ENCODE measurements around the gene LRRC47. TPM values are rescaled to one million over a fixed set of nuclear protein-coding genes. Genes with fewer than 3 reads are reported as not detected.

LRRC47 gene
- polyA plus RNA-seq, 1 of the 3 experiments (the other 2 are of a cell fraction): 34.6 TPM

DNA sequence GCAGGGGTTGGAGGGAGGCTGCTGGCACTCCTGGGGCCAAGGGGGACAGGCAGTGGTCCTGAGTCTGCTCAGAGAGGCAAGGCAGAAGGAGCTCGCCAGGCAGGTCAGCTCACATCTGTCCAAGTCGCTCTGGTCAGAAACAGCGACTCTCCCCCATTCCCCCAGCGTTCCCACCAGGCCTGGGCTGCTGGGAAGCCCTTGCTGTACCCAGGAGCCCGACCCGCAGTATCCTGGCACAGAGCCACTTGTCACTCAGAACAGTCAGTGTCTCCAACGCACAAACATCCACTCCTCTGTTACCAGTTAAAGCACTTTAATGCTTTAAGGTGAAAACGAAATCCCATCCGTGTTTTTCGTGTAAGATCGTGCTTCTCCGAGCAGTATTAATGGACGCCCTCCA lies 60.6 kb downstream of the LRRC47 start:
- ChIA-PET POLR2A (no interaction called here), CTCF (interaction anchor here (1.0 to 4.3 kb wide), 4 partner anchors 9 to 283 kb away, joined by 3 to 21 read pairs (median 4); no protein-coding TSS in a partner anchor)
- no peak overlapping the region for H2AFZ ChIP-seq (ENCODE audit: low read depth)
- H3K27ac ChIP-seq (ENCODE audit: low read depth in 2 of 2, low read length in 1 of 2): peak overlapping the region in 1 of 2 experiments; percentile 3; a peak in 2 of 4 replicates
- no peak overlapping the region for H3K9ac ChIP-seq
- no peaks in the 10 kb centered on the region for H4K20me1 ChIP-seq (ENCODE audit: insufficient read depth)
- H3K79me2 ChIP-seq (ENCODE audit: insufficient read depth): no peaks in the 10 kb centered on the region
- no peaks in the 10 kb centered on the region for H3K9me3 ChIP-seq
- no peak overlapping the region for H3K4me2 ChIP-seq
- H3K27me3 ChIP-seq (ENCODE audit: insufficient read depth): no peaks in the 10 kb centered on the region
- H3K4me1 ChIP-seq (ENCODE audit: control insufficient read depth in 1 of 2, insufficient read depth in 2 of 2, low read depth in 1 of 2, low read length in 1 of 2): peaks cover 0 to 24% of the 10 kb centered on the region in 2 experiments; a peak in 1 of 4 replicates
- H3K9me2 ChIP-seq: no peaks in the 10 kb centered on the region
- peaks cover 7 to 39% of the 10 kb centered on the region in 2 experiments for H3K36me3 ChIP-seq (replicated peaks in 1 of 2; ENCODE audit: control insufficient read depth in 1 of 2, insufficient read depth in 2 of 2, low read length in 1 of 2)
- no peak overlapping the region for H3K4me3 ChIP-seq (ENCODE audit: low read depth in 2 of 2, low read length in 1 of 2)
- H3F3A ChIP-seq (replicated peaks; ENCODE audit: insufficient read depth): no peaks in the 10 kb centered on the region
- 83% methylated on average over 8 of the region's 13 CpGs for WGBS (ENCODE audit: low lambda C conversion rate)
- DNase-seq: no peak
- TF ChIP-seq EZH2phosphoT487 (IDR thresholded peaks at IDR 0.05; ENCODE audit: borderline replicate concordance, low read depth) (no peak), RCOR1 (IDR thresholded peaks at IDR 0.05; ENCODE audit: low read length) (no peak), RAD21 (IDR thresholded peaks at IDR 0.05; ENCODE audit: low read length) (no peak), GATA2 (CRISPR knock-in tag; IDR thresholded peaks at IDR 0.05) (no peak), SIN3A (IDR thresholded peaks at IDR 0.05; ENCODE audit: borderline replicate concordance, low read depth, low read length) (no peak), CHD2 (IDR thresholded peaks at IDR 0.05; ENCODE audit: low read length, partially characterized antibody) (no peak), JUND (IDR thresholded peaks at IDR 0.05) (no peak), RFX5 (IDR thresholded peaks at IDR 0.05; ENCODE audit: low read length) (no peak), FOXM1 (IDR thresholded peaks at IDR 0.05; ENCODE audit: low read depth) (no peak), TAF1 (IDR thresholded peaks at IDR 0.05; ENCODE audit: borderline replicate concordance, low read depth, low read length) (no peak)
- TF ChIP-seq, protein P1, sequence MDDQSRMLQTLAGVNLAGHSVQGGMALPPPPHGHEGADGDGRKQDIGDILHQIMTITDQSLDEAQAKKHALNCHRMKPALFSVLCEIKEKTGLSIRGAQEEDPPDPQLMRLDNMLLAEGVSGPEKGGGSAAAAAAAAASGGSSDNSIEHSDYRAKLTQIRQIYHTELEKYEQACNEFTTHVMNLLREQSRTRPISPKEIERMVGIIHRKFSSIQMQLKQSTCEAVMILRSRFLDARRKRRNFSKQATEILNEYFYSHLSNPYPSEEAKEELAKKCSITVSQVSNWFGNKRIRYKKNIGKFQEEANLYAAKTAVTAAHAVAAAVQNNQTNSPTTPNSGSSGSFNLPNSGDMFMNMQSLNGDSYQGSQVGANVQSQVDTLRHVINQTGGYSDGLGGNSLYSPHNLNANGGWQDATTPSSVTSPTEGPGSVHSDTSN (IDR thresholded peaks at IDR 0.05): no peak

- no peak for DNase-seq
- Histone ChIP-seq H4K20me1 (ENCODE audit: insufficient read depth) (no peaks in the 10 kb centered on the region), H3K4me3 (ENCODE audit: low read depth in 2 of 2, low read length in 1 of 2) (no peak overlapping the region), H3K36me3 (replicated peaks in 1 of 2; ENCODE audit: control insufficient read depth in 1 of 2, insufficient read depth in 2 of 2, low read length in 1 of 2) (peaks cover 3 to 39% of the 10 kb centered on the region in 2 experiments), H3K9me3 (no peaks in the 10 kb centered on the region), H3K9ac (no peak overlapping the region), H3K79me2 (ENCODE audit: insufficient read depth) (no peaks in the 10 kb centered on the region), H2AFZ (ENCODE audit: low read depth) (no peak overlapping the region), H3K4me2 (no peak overlapping the region), H3F3A (replicated peaks; ENCODE audit: insufficient read depth) (no peaks in the 10 kb centered on the region), H3K27ac (ENCODE audit: low read depth in 2 of 2, low read length in 1 of 2) (no peak overlapping the region; a peak in 1 of 4 replicates), H3K4me1 (ENCODE audit: control insufficient read depth in 1 of 2, insufficient read depth in 2 of 2, low read depth in 1 of 2, low read length in 1 of 2) (peaks cover 0 to 24% of the 10 kb centered on the region in 2 experiments; a peak in 1 of 4 replicates), H3K9me2 (no peaks in the 10 kb centered on the region), H3K27me3 (ENCODE audit: insufficient read depth) (no peaks in the 10 kb centered on the region)
- TF ChIP-seq SMC3 (IDR thresholded peaks at IDR 0.05; ENCODE audit: low read depth, low read length) (no peak), TCF12 (IDR thresholded peaks at IDR 0.05) (no peak), GABPA (IDR thresholded peaks at IDR 0.05; ENCODE audit: low read depth) (no peak), RAD21 (IDR thresholded peaks at IDR 0.05; ENCODE audit: low read length) (no peak), FOSL2 (IDR thresholded peaks at IDR 0.05; ENCODE audit: borderline replicate concordance, low read depth) (no peak), MAX (IDR thresholded peaks at IDR 0.05; ENCODE audit: low read depth) (no peak), ELF1 (IDR thresholded peaks at IDR 0.05) (no peak), RFX5 (IDR thresholded peaks at IDR 0.05; ENCODE audit: low read length) (no peak), NRF1 (IDR thresholded peaks at IDR 0.05; ENCODE audit: low read depth, low read length) (no peak)
- TF ChIP-seq, protein P2, sequence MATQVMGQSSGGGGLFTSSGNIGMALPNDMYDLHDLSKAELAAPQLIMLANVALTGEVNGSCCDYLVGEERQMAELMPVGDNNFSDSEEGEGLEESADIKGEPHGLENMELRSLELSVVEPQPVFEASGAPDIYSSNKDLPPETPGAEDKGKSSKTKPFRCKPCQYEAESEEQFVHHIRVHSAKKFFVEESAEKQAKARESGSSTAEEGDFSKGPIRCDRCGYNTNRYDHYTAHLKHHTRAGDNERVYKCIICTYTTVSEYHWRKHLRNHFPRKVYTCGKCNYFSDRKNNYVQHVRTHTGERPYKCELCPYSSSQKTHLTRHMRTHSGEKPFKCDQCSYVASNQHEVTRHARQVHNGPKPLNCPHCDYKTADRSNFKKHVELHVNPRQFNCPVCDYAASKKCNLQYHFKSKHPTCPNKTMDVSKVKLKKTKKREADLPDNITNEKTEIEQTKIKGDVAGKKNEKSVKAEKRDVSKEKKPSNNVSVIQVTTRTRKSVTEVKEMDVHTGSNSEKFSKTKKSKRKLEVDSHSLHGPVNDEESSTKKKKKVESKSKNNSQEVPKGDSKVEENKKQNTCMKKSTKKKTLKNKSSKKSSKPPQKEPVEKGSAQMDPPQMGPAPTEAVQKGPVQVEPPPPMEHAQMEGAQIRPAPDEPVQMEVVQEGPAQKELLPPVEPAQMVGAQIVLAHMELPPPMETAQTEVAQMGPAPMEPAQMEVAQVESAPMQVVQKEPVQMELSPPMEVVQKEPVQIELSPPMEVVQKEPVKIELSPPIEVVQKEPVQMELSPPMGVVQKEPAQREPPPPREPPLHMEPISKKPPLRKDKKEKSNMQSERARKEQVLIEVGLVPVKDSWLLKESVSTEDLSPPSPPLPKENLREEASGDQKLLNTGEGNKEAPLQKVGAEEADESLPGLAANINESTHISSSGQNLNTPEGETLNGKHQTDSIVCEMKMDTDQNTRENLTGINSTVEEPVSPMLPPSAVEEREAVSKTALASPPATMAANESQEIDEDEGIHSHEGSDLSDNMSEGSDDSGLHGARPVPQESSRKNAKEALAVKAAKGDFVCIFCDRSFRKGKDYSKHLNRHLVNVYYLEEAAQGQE (IDR thresholded peaks at IDR 0.05; ENCODE audit: low read depth, low read length): no peak
- TF ChIP-seq, protein P3, sequence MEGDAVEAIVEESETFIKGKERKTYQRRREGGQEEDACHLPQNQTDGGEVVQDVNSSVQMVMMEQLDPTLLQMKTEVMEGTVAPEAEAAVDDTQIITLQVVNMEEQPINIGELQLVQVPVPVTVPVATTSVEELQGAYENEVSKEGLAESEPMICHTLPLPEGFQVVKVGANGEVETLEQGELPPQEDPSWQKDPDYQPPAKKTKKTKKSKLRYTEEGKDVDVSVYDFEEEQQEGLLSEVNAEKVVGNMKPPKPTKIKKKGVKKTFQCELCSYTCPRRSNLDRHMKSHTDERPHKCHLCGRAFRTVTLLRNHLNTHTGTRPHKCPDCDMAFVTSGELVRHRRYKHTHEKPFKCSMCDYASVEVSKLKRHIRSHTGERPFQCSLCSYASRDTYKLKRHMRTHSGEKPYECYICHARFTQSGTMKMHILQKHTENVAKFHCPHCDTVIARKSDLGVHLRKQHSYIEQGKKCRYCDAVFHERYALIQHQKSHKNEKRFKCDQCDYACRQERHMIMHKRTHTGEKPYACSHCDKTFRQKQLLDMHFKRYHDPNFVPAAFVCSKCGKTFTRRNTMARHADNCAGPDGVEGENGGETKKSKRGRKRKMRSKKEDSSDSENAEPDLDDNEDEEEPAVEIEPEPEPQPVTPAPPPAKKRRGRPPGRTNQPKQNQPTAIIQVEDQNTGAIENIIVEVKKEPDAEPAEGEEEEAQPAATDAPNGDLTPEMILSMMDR (IDR thresholded peaks at IDR 0.05): no peak
- CTCF ChIA-PET: interaction anchor here (1.0 to 4.3 kb wide), 5 partner anchors 8 to 282 kb away, joined by 3 to 21 read pairs (median 3); no protein-coding TSS in a partner anchor
- 96% methylated on average over 8 of the region's 12 CpGs for WGBS (ENCODE audit: low lambda C conversion rate)
- POLR2A ChIA-PET: interaction anchor here (1.0 kb wide), 1 partner anchor 1816 kb away, joined by 3 read pairs; the partner anchor contains the start of gene TMEM52
Observed at GRCh38 chr1:3735027-3735681, 61.1 kb downstream of the LRRC47 start.

Data from SK-N-SH (cell line).